H9 (cell line): ENCODE data around the gene EHD1. TPM values are rescaled to one million over a fixed set of nuclear protein-coding genes. Genes with fewer than 3 reads are reported as not detected.

Experiments
- DNase-seq: peaks from one replicate; pipeline ENCODE4 v3.0.0-alpha.2; 2017
- H2AFZ ChIP-seq: one replicate; pipeline ENCODE4 v1.6.1; 2013; ENCODE audit warnings: mild to moderate bottlenecking, low read length, control low read depth, moderate library complexity
- H2AK5ac ChIP-seq: 2 replicates; pipeline ENCODE4 v1.6.1; 2013; ENCODE audit warnings: low read length, control low read depth, mixed read lengths; ENCODE audit not compliant: insufficient read length
- H2BK120ac ChIP-seq: one replicate; pipeline ENCODE4 v1.6.1; 2013; ENCODE audit warnings: low read depth, mild to moderate bottlenecking, low read length, control low read depth, inconsistent platforms; ENCODE audit not compliant: poor library complexity, severe bottlenecking
- H2BK12ac ChIP-seq: 2 replicates; pipeline ENCODE4 v1.6.1; 2013; ENCODE audit warnings: low read length, control low read depth, mixed read lengths, low read depth; ENCODE audit not compliant: insufficient read length
- H2BK15ac ChIP-seq: 2 replicates; pipeline ENCODE4 v1.6.1; 2013; ENCODE audit warnings: low read depth, low read length, control low read depth
- H2BK20ac ChIP-seq: one replicate; pipeline ENCODE4 v1.6.1; 2013; ENCODE audit warnings: low read depth, mild to moderate bottlenecking, low read length, control low read depth, inconsistent platforms; ENCODE audit not compliant: poor library complexity, severe bottlenecking
- H2BK5ac ChIP-seq: 2 replicates; pipeline ENCODE4 v1.6.1; 2013; ENCODE audit warnings: low read length, control low read depth, mixed read lengths; ENCODE audit not compliant: insufficient read length
- H3K14ac ChIP-seq: 2 replicates; pipeline ENCODE4 v1.6.1; 2013; ENCODE audit warnings: low read length, control low read depth; ENCODE audit not compliant: insufficient read depth
- H3K18ac ChIP-seq: 2 replicates; pipeline ENCODE4 v1.6.1; 2013; ENCODE audit warnings: low read depth, mild to moderate bottlenecking, mixed read lengths, low read length, control low read depth; ENCODE audit not compliant: insufficient read length
- H3K23ac ChIP-seq: 2 replicates; pipeline ENCODE4 v1.6.1; 2013; ENCODE audit warnings: low read length, control low read depth, mixed read lengths, low read depth; ENCODE audit not compliant: insufficient read length
- H3K23me2 ChIP-seq: 2 replicates; pipeline ENCODE4 v1.6.1; 2013; ENCODE audit warnings: low read depth, mild to moderate bottlenecking, mixed read lengths, low read length, control low read depth; ENCODE audit not compliant: insufficient read length, poor library complexity, severe bottlenecking
- H3K27ac ChIP-seq: 2 replicates; pipeline ENCODE4 v1.5.1; 2013; ENCODE audit warnings: low read length, control low read depth, mixed read lengths, low read depth; ENCODE audit not compliant: insufficient read length
- H3K27me3 ChIP-seq: 2 replicates; pipeline ENCODE4 v1.6.1; 2013; ENCODE audit warnings: low read length, control low read depth, inconsistent platforms; ENCODE audit not compliant: insufficient read depth
- H3K4ac ChIP-seq: 2 replicates; pipeline ENCODE4 v1.6.1; 2013; ENCODE audit warnings: low read depth, mild to moderate bottlenecking, control low read depth, inconsistent platforms, low read length, moderate library complexity
- H3K4me1 ChIP-seq: 2 replicates; pipeline ENCODE4 v1.6.1; 2013; ENCODE audit warnings: low read length, control low read depth, inconsistent platforms; ENCODE audit not compliant: insufficient read depth
- H3K4me2 ChIP-seq: 2 replicates; pipeline ENCODE4 v1.6.1; 2013; ENCODE audit warnings: low read length, control low read depth, mixed read lengths; ENCODE audit not compliant: insufficient read length, insufficient read depth
- H3K56ac ChIP-seq: 2 replicates; pipeline ENCODE4 v1.6.1; 2013; ENCODE audit warnings: low read depth, mild to moderate bottlenecking, mixed read lengths, low read length, control low read depth; ENCODE audit not compliant: insufficient read length
- H3K79me1 ChIP-seq: 2 replicates; pipeline ENCODE4 v1.6.1; 2013; ENCODE audit warnings: low read depth, mild to moderate bottlenecking, moderate library complexity, low read length, control low read depth, inconsistent platforms; ENCODE audit not compliant: insufficient read depth, poor library complexity, severe bottlenecking
- H3K79me2 ChIP-seq: 2 replicates; pipeline ENCODE4 v1.6.1; 2013; ENCODE audit warnings: low read length, control low read depth, inconsistent platforms; ENCODE audit not compliant: insufficient read depth
- H3K9ac ChIP-seq: 2 replicates; pipeline ENCODE4 v1.6.1; 2013; ENCODE audit warnings: low read length, control low read depth, mixed read lengths; ENCODE audit not compliant: insufficient read length; ENCODE audit errors: extremely low read depth
- H3K9me3 ChIP-seq: one replicate; pipeline ENCODE4 v1.6.1; 2013; ENCODE audit warnings: low read depth, low read length, inconsistent platforms; ENCODE audit not compliant: control insufficient read depth
- H3T11ph ChIP-seq: one replicate; pipeline ENCODE4 v1.6.1; 2013; ENCODE audit warnings: mild to moderate bottlenecking, low read length, control low read depth, inconsistent platforms
- H4K20me1 ChIP-seq: one replicate; pipeline ENCODE4 v1.6.1; 2013; ENCODE audit not compliant: control insufficient read depth, insufficient read length, insufficient read depth
- H4K5ac ChIP-seq: 2 replicates; pipeline ENCODE4 v1.6.1; 2013; ENCODE audit warnings: low read depth, mild to moderate bottlenecking, mixed read lengths, low read length, control low read depth; ENCODE audit not compliant: insufficient read length
- H4K8ac ChIP-seq: replicated peaks from 2 replicates; pipeline ENCODE4 v1.6.1; 2013; ENCODE audit warnings: low read length, control low read depth, mixed read lengths, low read depth; ENCODE audit not compliant: insufficient read length
- H4K91ac ChIP-seq: 2 replicates; pipeline ENCODE4 v1.6.1; 2013; ENCODE audit warnings: low read depth, mild to moderate bottlenecking, moderate library complexity, mixed read lengths, low read length, control low read depth; ENCODE audit not compliant: insufficient read length
- H3K27ac Mint-ChIP-seq, 3 experiments: 2 replicates in 2 of 3; 3 replicates in 1 of 3; pipeline ENCODE4 v1.8.0; 2020 to 2021; ENCODE audit warnings: mixed read lengths in 3 of 3, mild to moderate bottlenecking in 1 of 3, moderate library complexity in 1 of 3
- H3K27me3 Mint-ChIP-seq: 2 replicates; pipeline ENCODE4 v1.8.0; 2021; ENCODE audit warnings: low read depth, mild to moderate bottlenecking, moderate library complexity, mixed read lengths
- H3K36me3 Mint-ChIP-seq, 3 experiments: 2 replicates in 2 of 3; 3 replicates in 1 of 3; pipeline ENCODE4 v1.8.0; 2020 to 2021; ENCODE audit warnings: low read depth in 3 of 3, mixed read lengths in 3 of 3; ENCODE audit not compliant: insufficient read depth in 1 of 3
- H3K4me1 Mint-ChIP-seq, 2 experiments: 2 replicates each; pipeline ENCODE4 v1.8.0; 2020; ENCODE audit warnings: mixed read lengths in 2 of 2
- H3K4me3 Mint-ChIP-seq, 2 experiments: 2 replicates in 1 of 2; 3 replicates in 1 of 2; pipeline ENCODE4 v1.8.0; 2020 to 2021; ENCODE audit warnings: mild to moderate bottlenecking in 2 of 2, mixed read lengths in 2 of 2, moderate library complexity in 1 of 2
- H3K9me3 Mint-ChIP-seq, 2 experiments: 2 replicates in 1 of 2; 3 replicates in 1 of 2; pipeline ENCODE4 v1.8.0; 2020; ENCODE audit warnings: mild to moderate bottlenecking in 2 of 2, mixed read lengths in 2 of 2, moderate library complexity in 1 of 2
- CTCF ChIP-seq: fragments of 200-600 bp; sonication (generic); conservative IDR thresholded peaks from 3 replicates; pipeline ENCODE4 v1.8.0; 2021; ENCODE audit warnings: antibody characterized with exemption, mild to moderate bottlenecking
- WGBS: extraction: QIAGEN DNeasy Blood & Tissue Kit; methylation state at CpG from one replicate; pipeline ENCODE4 v1.1.7; 2013; ENCODE audit warnings: missing lambda C conversion rate, low lambda C conversion rate, mixed read lengths; ENCODE audit not compliant: insufficient read length; ENCODE audit errors: extremely low coverage; 5-methylcytosine and 5-hydroxymethylcytosine counted together
- total RNA-seq: library from RNA; stranded (reverse); gene quantifications from 2 replicates; pipeline ENCODE4 v1.2.1, GENCODE V29; 2021

The EHD1 gene
- total RNA-seq, 1 experiment from 2014 or later, result 31.0 TPM

GRCh38 chr11:64884019-64884418, 5.6 kb upstream of the EHD1 start:
- H2AK5ac ChIP-seq, result no peak overlapping the region
- no peak overlapping the region for H3K4me2 ChIP-seq
- H3K9me3 Mint-ChIP-seq, result no peaks in the 10 kb centered on the region; a peak in 1 of 5 replicates
- no peak overlapping the region for H3K9ac ChIP-seq
- H3K4me1 ChIP-seq, result no peaks in the 10 kb centered on the region; the same call in 1 of the 2 replicates
- no peak overlapping the region for H3K18ac ChIP-seq
- WGBS, result no CpG with 5 or more reads among the region's 8 CpGs
- peaks cover 10% of the 10 kb centered on the region for H3K23me2 ChIP-seq
- no peak overlapping the region for H2BK12ac ChIP-seq
- no peak overlapping the region for H4K5ac ChIP-seq
- no peak overlapping the region for H2BK20ac ChIP-seq
- no peak overlapping the region for H3T11ph ChIP-seq
- no peaks in the 10 kb centered on the region for H4K20me1 ChIP-seq
- H3K14ac ChIP-seq, result no peak overlapping the region
- DNase-seq, result no peak
- H2BK15ac ChIP-seq, result no peak overlapping the region
- peaks cover 4% of the 10 kb centered on the region for H3K27me3 Mint-ChIP-seq
- H3K79me2 ChIP-seq, result no peaks in the 10 kb centered on the region
- H3K9me3 ChIP-seq, result no peaks in the 10 kb centered on the region
- H2AFZ ChIP-seq, result no peak overlapping the region
- H3K27me3 ChIP-seq, result no peaks in the 10 kb centered on the region
- H4K8ac ChIP-seq, result no peak overlapping the region
- H3K4me3 Mint-ChIP-seq, result no peak overlapping the region; a peak in 1 of 5 replicates
- no peak overlapping the region for H2BK120ac ChIP-seq
- no peak overlapping the region for H3K23ac ChIP-seq
- no peak for TF ChIP-seq CTCF
- no peak overlapping the region for H3K4ac ChIP-seq
- no peak overlapping the region for H3K56ac ChIP-seq
- H2BK5ac ChIP-seq, result no peak overlapping the region
- H3K27ac Mint-ChIP-seq, result peak overlapping the region in 1 of 3 experiments; percentile 62; a peak in 2 of 7 replicates
- no peak overlapping the region for H4K91ac ChIP-seq
- H3K4me1 Mint-ChIP-seq, result peaks cover 22 to 29% of the 10 kb centered on the region in 2 experiments
- no peaks in the 10 kb centered on the region for H3K79me1 ChIP-seq
- H3K27ac ChIP-seq, result no peak overlapping the region
- no peaks in the 10 kb centered on the region for H3K36me3 Mint-ChIP-seq
